Osteocyte (in vitro differentiated cells): ENCODE data around the gene RGS17. TPM values are rescaled to one million over a fixed set of nuclear protein-coding genes. Genes with fewer than 3 reads are reported as not detected.
"Not testable (repeated sequence)": the region's sequence is repeated elsewhere in the genome, so short reads cannot be mapped to it uniquely, and the experiment has no call there.

Experiments used
- DNase-seq: peaks from one replicate; pipeline ENCODE4 v3.0.0; 2021; ENCODE audit warnings: mixed read lengths; ENCODE audit not compliant: unreplicated experiment; ENCODE audit errors: extremely low spot score
- H3K27ac Mint-ChIP-seq: one replicate; pipeline ENCODE4 v1.8.0; 2021; ENCODE audit warnings: mild to moderate bottlenecking, mixed read lengths; ENCODE audit not compliant: unreplicated experiment
- H3K27me3 Mint-ChIP-seq: one replicate; pipeline ENCODE4 v1.8.0; 2021; ENCODE audit warnings: mixed read lengths; ENCODE audit not compliant: unreplicated experiment
- H3K36me3 Mint-ChIP-seq: one replicate; pipeline ENCODE4 v1.8.0; 2021; ENCODE audit warnings: mixed read lengths; ENCODE audit not compliant: unreplicated experiment
- H3K4me1 Mint-ChIP-seq: one replicate; pipeline ENCODE4 v1.8.0; 2021; ENCODE audit warnings: mixed read lengths; ENCODE audit not compliant: unreplicated experiment
- H3K4me3 Mint-ChIP-seq: one replicate; pipeline ENCODE4 v1.8.0; 2021; ENCODE audit warnings: mild to moderate bottlenecking, moderate library complexity, mixed read lengths; ENCODE audit not compliant: unreplicated experiment
- H3K9me3 Mint-ChIP-seq: one replicate; pipeline ENCODE4 v1.8.0; 2021; ENCODE audit warnings: mixed read lengths; ENCODE audit not compliant: unreplicated experiment
- total RNA-seq: library from RNA; stranded (reverse); gene quantifications from 2 replicates; pipeline ENCODE4 v1.2.1, GENCODE V29; 2021
- TF ChIP-seq, protein P1 (sequence below): fragments of 200-600 bp; sonication (generic); IDR thresholded peaks from 2 replicates; pipeline ENCODE4 v1.5.0; 2021; ENCODE audit warnings: antibody characterized with exemption, mild to moderate bottlenecking, moderate library complexity

RGS17 gene
- total RNA-seq, 1 donor from 2014 or later: 2.9 TPM

DNA sequence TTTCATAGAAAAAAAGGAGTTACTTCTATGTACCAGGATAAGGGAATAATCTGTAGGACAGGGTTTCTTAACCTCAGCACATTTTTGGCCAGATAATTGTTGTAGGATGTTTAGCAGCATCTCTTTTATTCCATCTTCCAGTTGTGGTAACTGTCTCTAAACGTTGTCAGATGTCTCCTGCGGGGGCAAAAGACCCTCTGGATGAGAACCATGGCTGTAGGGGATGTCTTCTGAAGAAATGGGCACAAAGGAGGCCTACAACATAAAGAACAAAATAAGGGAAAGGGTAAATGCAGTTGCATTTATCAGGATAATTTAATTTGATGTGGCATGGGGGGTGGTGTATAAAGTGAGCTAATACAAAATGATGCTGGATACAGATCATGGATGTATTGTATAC is 144.1 kb downstream of the RGS17 start:
- H3K9me3 Mint-ChIP-seq: no peaks in the 10 kb centered on the region
- no peak overlapping the region for H3K4me3 Mint-ChIP-seq
- H3K4me1 Mint-ChIP-seq: peaks cover 15% of the 10 kb centered on the region
- peaks cover 12% of the 10 kb centered on the region for H3K36me3 Mint-ChIP-seq
- H3K27me3 Mint-ChIP-seq: no peaks in the 10 kb centered on the region
- TF ChIP-seq, protein P1, sequence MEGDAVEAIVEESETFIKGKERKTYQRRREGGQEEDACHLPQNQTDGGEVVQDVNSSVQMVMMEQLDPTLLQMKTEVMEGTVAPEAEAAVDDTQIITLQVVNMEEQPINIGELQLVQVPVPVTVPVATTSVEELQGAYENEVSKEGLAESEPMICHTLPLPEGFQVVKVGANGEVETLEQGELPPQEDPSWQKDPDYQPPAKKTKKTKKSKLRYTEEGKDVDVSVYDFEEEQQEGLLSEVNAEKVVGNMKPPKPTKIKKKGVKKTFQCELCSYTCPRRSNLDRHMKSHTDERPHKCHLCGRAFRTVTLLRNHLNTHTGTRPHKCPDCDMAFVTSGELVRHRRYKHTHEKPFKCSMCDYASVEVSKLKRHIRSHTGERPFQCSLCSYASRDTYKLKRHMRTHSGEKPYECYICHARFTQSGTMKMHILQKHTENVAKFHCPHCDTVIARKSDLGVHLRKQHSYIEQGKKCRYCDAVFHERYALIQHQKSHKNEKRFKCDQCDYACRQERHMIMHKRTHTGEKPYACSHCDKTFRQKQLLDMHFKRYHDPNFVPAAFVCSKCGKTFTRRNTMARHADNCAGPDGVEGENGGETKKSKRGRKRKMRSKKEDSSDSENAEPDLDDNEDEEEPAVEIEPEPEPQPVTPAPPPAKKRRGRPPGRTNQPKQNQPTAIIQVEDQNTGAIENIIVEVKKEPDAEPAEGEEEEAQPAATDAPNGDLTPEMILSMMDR: no peak
- DNase-seq: no peak
- peak overlapping the region; percentile 62 for H3K27ac Mint-ChIP-seq

DNA sequence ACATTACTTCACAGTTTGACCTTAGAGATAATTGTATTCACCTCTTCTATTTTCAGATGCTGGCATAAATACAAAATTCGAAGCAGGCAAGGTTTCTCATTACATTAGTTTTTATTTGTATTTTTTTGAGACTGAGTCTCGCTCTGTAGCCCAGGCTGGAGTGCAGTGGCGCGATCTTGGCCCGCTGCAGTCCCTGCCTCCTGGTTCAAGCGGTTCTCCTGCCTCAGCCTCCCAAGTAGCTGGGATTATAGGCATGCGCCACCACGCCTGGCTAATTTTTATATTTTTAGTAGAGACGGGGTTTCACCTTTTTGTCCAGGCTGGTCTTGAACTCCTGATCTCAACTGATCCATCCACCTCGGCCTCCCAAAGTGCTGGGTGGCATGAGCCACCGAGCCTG is 145.8 kb downstream of the RGS17 start:
- peak overlapping the region; percentile 5 for H3K4me3 Mint-ChIP-seq

DNA sequence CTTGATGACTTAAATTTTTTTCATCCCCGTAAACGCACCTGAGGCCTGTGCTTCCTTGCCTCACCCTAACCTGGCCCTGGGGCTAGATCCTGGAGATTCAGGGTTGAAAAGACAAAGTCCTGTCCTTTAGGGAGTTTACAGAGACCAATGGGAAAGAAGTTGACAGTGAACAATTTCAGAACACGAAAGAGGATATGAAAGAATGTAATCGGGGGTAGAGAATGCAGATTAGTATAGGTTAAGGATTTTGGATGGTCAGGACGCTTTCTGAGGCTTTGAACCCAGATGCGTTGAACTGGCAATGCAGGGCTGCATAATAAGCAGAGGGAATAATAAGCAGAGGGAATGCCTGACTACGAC is 146.6 kb downstream of the RGS17 start:
- no peaks in the 10 kb centered on the region for H3K36me3 Mint-ChIP-seq
- TF ChIP-seq, protein P1: no peak
- H3K27ac Mint-ChIP-seq: peak overlapping the region; percentile 99
- peak overlapping the region; percentile 98 for H3K4me3 Mint-ChIP-seq
- DNase-seq: no peak
- peaks cover 34% of the 10 kb centered on the region for H3K4me1 Mint-ChIP-seq
- H3K9me3 Mint-ChIP-seq: no peaks in the 10 kb centered on the region
- H3K27me3 Mint-ChIP-seq: no peaks in the 10 kb centered on the region

More for the DNA sequence above, 145.8 kb downstream of the RGS17 start:
- H3K27me3 Mint-ChIP-seq, DNase-seq, H3K36me3 Mint-ChIP-seq, H3K9me3 Mint-ChIP-seq: not testable (repeated sequence)
- peaks cover 30% of the 10 kb centered on the region for H3K4me1 Mint-ChIP-seq
- peak overlapping the region; percentile 99 for H3K27ac Mint-ChIP-seq

DNA sequence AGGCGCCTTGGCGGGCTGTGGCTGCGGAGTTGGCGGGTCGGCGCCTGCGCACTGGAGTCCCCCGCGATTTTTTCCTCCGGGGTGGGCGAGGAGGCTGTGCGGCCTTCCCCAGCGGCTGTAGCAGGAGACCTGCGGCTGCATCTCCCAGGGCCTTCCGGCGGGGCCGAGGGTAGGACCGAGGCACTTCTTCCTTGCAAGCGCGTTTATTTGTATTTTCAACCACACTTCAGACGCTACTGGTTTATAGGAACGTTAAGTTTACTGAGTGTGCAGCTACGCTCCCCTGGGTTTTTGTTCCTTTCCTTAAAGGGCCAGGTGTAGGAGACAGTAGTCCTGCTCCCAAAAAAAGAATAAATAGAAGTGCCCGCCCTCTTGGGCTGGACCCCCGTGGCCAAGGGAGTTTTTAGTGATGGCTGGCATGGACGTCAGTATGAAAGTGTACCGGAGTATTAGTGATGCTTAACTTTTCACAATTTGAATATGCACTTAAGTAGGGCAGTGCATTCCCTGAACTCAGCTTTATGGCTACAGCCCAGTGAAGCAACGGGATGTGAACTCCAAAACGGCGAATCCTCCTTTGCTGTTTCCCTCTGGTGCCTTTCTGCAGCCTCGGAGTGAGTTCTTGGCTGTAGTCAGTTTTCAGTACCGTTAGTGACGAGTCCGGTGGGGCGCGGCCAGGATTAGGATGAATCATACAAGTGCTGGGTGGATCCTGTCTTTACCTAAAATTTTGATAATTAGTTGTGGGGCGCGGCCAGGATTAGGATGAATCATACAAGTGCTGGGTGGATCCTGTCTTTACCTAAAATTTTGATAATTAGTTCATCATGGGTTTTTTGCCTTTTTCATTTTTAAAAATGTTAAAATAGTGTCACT is 147.2 kb downstream of the RGS17 start:
- Mint-ChIP-seq H3K4me3 (peak overlapping the region; percentile 98), H3K27ac (peak overlapping the region; percentile 99), H3K9me3 (no peaks in the 10 kb centered on the region), H3K27me3 (no peaks in the 10 kb centered on the region), H3K4me1 (peaks cover 39% of the 10 kb centered on the region), H3K36me3 (no peaks in the 10 kb centered on the region)
- TF ChIP-seq, protein P1: no peak
- DNase-seq: peak; percentile 88

DNA sequence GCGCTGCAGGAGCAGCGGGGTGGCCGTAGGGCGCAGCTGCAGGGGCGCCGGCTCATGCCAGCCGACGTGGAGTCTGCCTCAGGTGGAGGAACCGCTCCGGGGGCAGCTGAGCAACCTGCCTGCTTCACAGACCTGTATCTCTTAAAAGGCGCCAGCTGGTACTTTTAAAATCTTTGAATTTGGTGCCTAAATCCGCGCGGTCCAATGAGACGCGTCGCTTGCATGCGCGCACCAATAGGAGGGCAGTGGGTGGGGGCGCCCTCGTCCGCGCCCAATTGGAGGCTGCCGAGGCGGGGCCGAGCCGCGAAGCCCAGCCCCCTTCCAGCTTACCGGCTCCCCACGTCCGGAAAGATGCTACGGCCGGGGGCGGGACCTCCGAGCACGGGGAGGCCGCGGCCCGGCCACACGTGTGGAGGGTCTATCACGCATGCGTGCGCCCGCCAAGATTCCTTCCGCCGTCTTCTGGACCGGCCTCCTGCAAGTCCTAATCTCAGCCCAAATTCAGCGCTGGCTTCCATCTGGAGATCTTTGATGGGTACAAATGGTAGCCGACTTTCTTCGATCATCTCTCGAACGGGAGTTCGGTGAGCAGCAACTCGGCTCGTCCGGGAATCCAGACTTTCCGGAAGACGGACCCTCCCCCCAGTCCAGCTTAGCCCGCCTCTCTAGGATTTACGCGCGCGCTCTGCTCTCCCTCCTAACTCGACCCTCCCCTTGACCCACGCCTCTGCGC is 148.0 kb downstream of the RGS17 start, which contains the start of gene FBXO5:
Gene FBXO5 (minus strand): TSS at position 138 of the 733 bp plus-strand sequence. CDS start 82 bp downstream, at position 56.
- Mint-ChIP-seq H3K27ac (peak within 1 kb of the TSS; percentile 99), H3K4me1 (peaks cover 46% of the 10 kb centered on the region), H3K36me3 (no peaks in the 10 kb centered on the region), H3K27me3 (no peaks in the 10 kb centered on the region), H3K4me3 (peak within 1 kb of the TSS; percentile 98), H3K9me3 (no peaks in the 10 kb centered on the region)
- TF ChIP-seq, protein P1: no peak
- DNase-seq: peak; percentile 99
